ENCODE measurements around the gene MTMR2. TPM values are rescaled to one million over a fixed set of nuclear protein-coding genes. Genes with fewer than 3 reads are reported as not detected.

Gene MTMR2
- total and polyA plus RNA-seq, 12 donors: 6.9 to 31.6 (median 23.7) TPM

DNA sequence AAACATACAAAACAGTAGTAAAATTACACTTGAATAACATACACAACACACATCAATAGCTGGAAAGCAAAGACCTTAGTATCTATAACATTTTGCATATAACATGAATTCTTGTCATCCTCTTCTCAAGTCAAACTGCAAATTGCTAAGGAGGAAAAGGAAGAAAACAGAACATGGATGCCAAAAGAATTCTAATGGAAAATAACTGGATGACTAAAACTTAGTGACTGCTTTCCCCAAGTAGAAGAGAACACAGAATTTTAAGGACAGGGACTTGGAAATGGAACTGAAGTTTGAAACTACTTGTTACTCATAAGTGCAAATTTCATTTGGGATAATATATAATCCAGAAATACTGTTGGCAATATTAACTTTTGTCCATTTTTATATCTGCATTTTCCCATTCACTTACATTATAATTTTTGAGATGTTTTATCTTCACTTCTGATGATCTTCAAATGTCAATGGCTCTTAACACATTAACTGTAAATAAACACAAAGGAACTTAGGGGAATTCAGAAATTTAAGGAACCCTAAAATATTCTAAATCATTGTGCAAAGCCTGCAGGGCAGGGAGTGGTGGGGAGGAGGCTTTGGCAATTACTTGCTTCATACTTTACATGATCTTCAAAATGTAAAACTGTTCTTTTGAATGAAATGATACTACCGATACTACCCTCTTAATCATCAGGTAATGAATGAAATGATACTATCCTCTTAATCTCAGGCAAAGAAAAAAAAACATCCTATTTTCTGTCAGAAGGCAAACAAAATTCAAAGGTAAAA is 9.9 kb downstream of the MTMR2 start:
- Histone ChIP-seq H3K27ac (peak overlapping the region in 1 of 5 donors; percentile 29), H3K4me3 (no peak overlapping the region), H3K27me3 (no peaks in the 10 kb centered on the region), H3K36me3 (replicated peaks in 1 of 2) (no peaks in the 10 kb centered on the region), H3K9me3 (replicated peaks in 1 of 3) (no peaks in the 10 kb centered on the region), H3K4me1 (replicated peaks in 1 of 2) (peaks cover 9 to 38% of the 10 kb centered on the region in 2 donors)
- TF ChIP-seq, protein P1, sequence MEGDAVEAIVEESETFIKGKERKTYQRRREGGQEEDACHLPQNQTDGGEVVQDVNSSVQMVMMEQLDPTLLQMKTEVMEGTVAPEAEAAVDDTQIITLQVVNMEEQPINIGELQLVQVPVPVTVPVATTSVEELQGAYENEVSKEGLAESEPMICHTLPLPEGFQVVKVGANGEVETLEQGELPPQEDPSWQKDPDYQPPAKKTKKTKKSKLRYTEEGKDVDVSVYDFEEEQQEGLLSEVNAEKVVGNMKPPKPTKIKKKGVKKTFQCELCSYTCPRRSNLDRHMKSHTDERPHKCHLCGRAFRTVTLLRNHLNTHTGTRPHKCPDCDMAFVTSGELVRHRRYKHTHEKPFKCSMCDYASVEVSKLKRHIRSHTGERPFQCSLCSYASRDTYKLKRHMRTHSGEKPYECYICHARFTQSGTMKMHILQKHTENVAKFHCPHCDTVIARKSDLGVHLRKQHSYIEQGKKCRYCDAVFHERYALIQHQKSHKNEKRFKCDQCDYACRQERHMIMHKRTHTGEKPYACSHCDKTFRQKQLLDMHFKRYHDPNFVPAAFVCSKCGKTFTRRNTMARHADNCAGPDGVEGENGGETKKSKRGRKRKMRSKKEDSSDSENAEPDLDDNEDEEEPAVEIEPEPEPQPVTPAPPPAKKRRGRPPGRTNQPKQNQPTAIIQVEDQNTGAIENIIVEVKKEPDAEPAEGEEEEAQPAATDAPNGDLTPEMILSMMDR (IDR thresholded peaks at IDR 0.05): no peak
- no peak for TF ChIP-seq POLR2A (IDR thresholded peaks at IDR 0.05)
- WGBS, 4 donors: 82 to 93% (median 89%) methylated on average over 1 of the region's 1 CpG
- intact Hi-C loops (cut with DNase I): no loop called here
- DNase-seq: no peak

DNA sequence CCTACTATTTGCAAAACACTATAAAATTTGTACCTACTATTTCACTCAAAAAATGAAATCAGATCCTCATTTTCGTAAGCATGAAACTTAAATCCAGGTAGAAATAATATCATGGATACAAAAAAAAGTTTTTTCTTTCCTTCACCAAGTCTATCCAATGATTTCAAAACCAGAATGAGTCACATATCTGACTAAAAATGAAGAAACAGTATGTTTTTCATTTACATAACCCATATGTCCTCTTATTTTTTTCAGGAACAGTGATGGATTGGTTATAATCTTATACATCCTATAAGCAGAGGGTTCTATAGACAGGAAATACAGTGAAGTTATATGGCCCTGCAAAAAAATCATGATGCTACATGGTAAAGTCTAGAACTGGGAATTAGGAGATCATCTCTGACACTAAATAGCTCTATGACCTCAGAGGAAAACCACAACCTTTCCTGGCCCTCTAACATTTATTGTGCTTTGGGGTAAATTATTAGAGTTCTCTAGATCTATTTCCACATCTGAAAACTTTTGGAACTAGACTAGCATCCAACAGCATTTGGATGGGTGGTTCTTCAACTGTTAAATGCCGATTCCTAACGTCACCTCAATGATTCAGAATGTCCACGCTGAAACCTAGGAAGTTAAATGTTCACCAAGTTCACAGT is 10.9 kb downstream of the MTMR2 start:
- 93 to 100% (median 96%) methylated on average over 4 of the region's 4 CpGs for WGBS, 4 donors

DNA sequence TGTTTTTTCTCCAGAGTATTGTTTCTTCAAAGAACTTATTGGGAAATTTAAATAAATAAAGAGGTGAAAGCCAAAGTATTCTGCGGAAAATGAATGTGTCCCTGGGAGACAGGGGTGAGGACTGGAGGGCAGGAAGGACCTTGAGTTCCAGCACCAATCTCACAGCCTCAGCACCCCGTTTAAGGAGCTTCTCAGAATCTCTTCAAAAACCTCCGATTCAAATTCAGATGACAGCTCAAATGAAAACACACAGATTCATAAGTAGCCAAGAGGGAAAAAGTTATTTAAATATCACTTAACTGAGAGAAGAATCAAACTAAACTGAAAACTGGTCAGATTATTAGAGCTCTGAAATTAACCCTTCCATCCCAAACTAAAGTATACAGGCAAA is 12.5 kb downstream of the MTMR2 start:
- Histone ChIP-seq H3K4me3 (peak overlapping the region in 1 of 4 donors; percentile 26), H3K27me3 (no peaks in the 10 kb centered on the region), H3K4me1 (replicated peaks in 1 of 2) (peaks cover 9 to 38% of the 10 kb centered on the region in 2 donors), H3K36me3 (replicated peaks in 1 of 2) (no peaks in the 10 kb centered on the region), H3K27ac (peak overlapping the region in 1 of 5 donors; percentile 11), H3K9me3 (replicated peaks in 1 of 3) (no peaks in the 10 kb centered on the region)
- DNase-seq: no peak
- WGBS, 4 donors: 32 to 46% (median 44%) methylated on average over 3 of the region's 3 CpGs
- intact Hi-C loops (cut with DNase I): no loop called here
- TF ChIP-seq POLR2A (IDR thresholded peaks at IDR 0.05): no peak
- TF ChIP-seq, protein P1 (IDR thresholded peaks at IDR 0.05): no peak

More for the DNA sequence above, 10.9 kb downstream of the MTMR2 start:
- no peaks in the 10 kb centered on the region for H3K9me3 ChIP-seq (replicated peaks in 1 of 3)
- no peaks in the 10 kb centered on the region for H3K36me3 ChIP-seq (replicated peaks in 1 of 2)
- no peak for TF ChIP-seq POLR2A (IDR thresholded peaks at IDR 0.05)
- TF ChIP-seq, protein P1 (IDR thresholded peaks at IDR 0.05): no peak
- DNase-seq: no peak
- H3K27ac ChIP-seq: no peak overlapping the region
- no peak overlapping the region for H3K4me3 ChIP-seq
- H3K4me1 ChIP-seq (replicated peaks in 1 of 2): peaks cover 9 to 38% of the 10 kb centered on the region in 2 donors
- no peaks in the 10 kb centered on the region for H3K27me3 ChIP-seq
- intact Hi-C loops (cut with DNase I): no loop called here

DNA sequence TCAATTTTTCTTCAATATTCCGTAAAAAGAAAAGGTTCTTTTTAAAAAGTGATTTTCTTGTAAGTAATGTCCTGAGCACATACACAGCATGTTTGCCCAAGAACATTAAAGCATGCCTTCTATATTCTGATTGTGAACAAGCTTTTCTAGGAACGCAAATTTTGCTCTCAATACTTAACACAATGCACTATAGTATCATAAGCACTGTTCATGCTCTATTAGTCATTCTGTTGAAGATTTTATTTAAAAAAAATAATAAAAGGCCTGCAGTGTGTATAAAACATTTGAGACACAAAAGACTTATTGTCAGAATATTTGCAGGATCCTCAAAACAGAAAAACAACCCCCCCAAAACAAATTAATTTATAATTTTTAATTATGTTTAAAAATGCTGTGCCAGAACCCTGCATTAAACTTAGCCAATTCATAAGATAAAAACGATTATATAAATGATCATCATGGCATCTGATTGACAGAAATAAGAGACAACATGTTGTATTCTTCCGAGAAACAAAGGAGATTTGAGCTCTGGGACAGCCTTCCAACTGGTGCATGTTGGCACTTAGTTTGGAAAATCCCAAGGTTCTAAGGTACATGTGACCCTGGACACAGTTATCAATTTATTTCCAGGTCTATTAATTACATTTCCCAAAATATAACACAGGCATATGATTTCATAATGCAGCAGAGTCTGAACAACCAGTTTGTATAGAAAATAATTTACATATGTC is 13.1 kb downstream of the MTMR2 start:
- Histone ChIP-seq H3K36me3 (replicated peaks in 1 of 2) (no peaks in the 10 kb centered on the region), H3K4me3 (peak overlapping the region in 1 of 4 donors; percentile 26), H3K27me3 (no peaks in the 10 kb centered on the region), H3K27ac (no peak overlapping the region), H3K4me1 (replicated peaks in 1 of 2) (peaks cover 9 to 38% of the 10 kb centered on the region in 2 donors), H3K9me3 (replicated peaks in 1 of 3) (no peaks in the 10 kb centered on the region)
- intact Hi-C loops (cut with DNase I): no loop called here
- DNase-seq: peak in 1 of 7 donors; percentile 21
- TF ChIP-seq, protein P1 (IDR thresholded peaks at IDR 0.05): no peak
- TF ChIP-seq POLR2A (IDR thresholded peaks at IDR 0.05): no peak
- WGBS, 4 donors: 66 to 73% (median 70%) methylated on average over 4 of the region's 4 CpGs

Measured in adrenal gland (tissue), 12 donors.